GM12878 (cell line): ENCODE measurements around the gene HIF3A. TPM values are rescaled to one million over a fixed set of nuclear protein-coding genes. Genes with fewer than 3 reads are reported as not detected.

Experiments used
- ATAC-seq: fragments of 200-7000 bp; cut with Tn5 transposase; 3 replicates; pipeline ENCODE4 v1.9.1; 2020; ENCODE audit warnings: mild to moderate bottlenecking, moderate library complexity
- BruUV-seq: library from RNA; stranded (reverse); fragments of 400-500 nt; replicated peaks from 2 replicates; lab custom pipeline; 2021; lab: Mats Ljungman, UMichigan
- CTCF ChIA-PET: fragments of 300-600 bp; sonication (Branson Sonifier 250); formaldehyde crosslinking; extraction: SDS; loops from one replicate; lab custom pipeline; 2021; ENCODE audit warnings: inconsistent platforms; lab: Yijun Ruan, JAX
- POLR2A ChIA-PET: fragments of 350-600 bp; formaldehyde crosslinking; extraction: SDS; loops from one replicate; lab custom pipeline; 2021; ENCODE audit warnings: inconsistent platforms; lab: Charles Lee
- RAD21 ChIA-PET: fragments of 300-600 bp; sonication (Branson Sonifier 250); formaldehyde crosslinking; loops from one replicate; lab custom pipeline; 2023; ENCODE audit warnings: antibody characterized with exemption; ENCODE audit not compliant: unreplicated experiment; lab: Charles Lee
- SMC1A ChIA-PET: fragments of 300-600 bp; sonication (Branson Sonifier 250); formaldehyde crosslinking; loops from one replicate; lab custom pipeline; 2023; ENCODE audit not compliant: unreplicated experiment, uncharacterized antibody; lab: Charles Lee
- DNase-seq: peaks from one replicate; pipeline ENCODE4 v3.0.0-alpha.2; 2011; ENCODE audit warnings: low read depth, low spot score
- FAIRE-seq: peaks from 3 replicates; lab custom pipeline; 2011; peaks lifted over from hg19 to GRCh38; lab: Jason Lieb, UNC
- H2AFZ ChIP-seq: 2 replicates; pipeline ENCODE4 v1.6.0; 2011; ENCODE audit warnings: low read depth, low read length, control low read depth; ENCODE audit not compliant: control insufficient read depth
- H3K27ac ChIP-seq: 2 replicates; pipeline ENCODE4 v1.5.1; 2011; ENCODE audit warnings: control low read depth; ENCODE audit not compliant: control insufficient read depth, insufficient read depth
- H3K27me3 ChIP-seq, 2 experiments: replicated peaks in 1 of 2; 2 replicates each; pipeline versions ENCODE4 v1.6.0 to v1.6.1; 2011; ENCODE audit warnings: low read length in 1 of 2; ENCODE audit not compliant: control insufficient read depth in 2 of 2, insufficient read depth in 2 of 2
- H3K36me3 ChIP-seq, 2 experiments: 2 replicates each; pipeline ENCODE4 v1.5.1; 2011; ENCODE audit warnings: low read length in 1 of 2; ENCODE audit not compliant: control insufficient read depth in 2 of 2, insufficient read depth in 2 of 2
- H3K4me1 ChIP-seq: 2 replicates; pipeline ENCODE4 v1.6.1; 2011; ENCODE audit warnings: mild to moderate bottlenecking, low read length, moderate library complexity, mixed read lengths; ENCODE audit not compliant: control insufficient read depth, insufficient read depth
- H3K4me2 ChIP-seq: 2 replicates; pipeline ENCODE4 v1.6.0; 2011; ENCODE audit warnings: control low read depth; ENCODE audit not compliant: control insufficient read depth, insufficient read depth
- H3K4me3 ChIP-seq: fragments of 200-600 bp; sonication (generic); 2 replicates; pipeline ENCODE4 v1.5.1; 2016
- H3K79me2 ChIP-seq: 2 replicates; pipeline ENCODE4 v1.6.0; 2011; ENCODE audit warnings: low read length; ENCODE audit not compliant: control insufficient read depth, insufficient read depth
- H3K9ac ChIP-seq: 2 replicates; pipeline ENCODE4 v1.8.0; 2011; ENCODE audit warnings: low read length, control low read depth, mixed read lengths; ENCODE audit not compliant: control insufficient read depth, insufficient read depth
- H3K9me3 ChIP-seq: replicated peaks from 3 replicates; pipeline ENCODE4 v1.5.1; 2011; ENCODE audit warnings: mild to moderate bottlenecking, low read length; ENCODE audit not compliant: control insufficient read depth, insufficient read depth
- H4K20me1 ChIP-seq: 2 replicates; pipeline ENCODE4 v1.6.0; 2011; ENCODE audit not compliant: control insufficient read depth, insufficient read depth
- ATF7 ChIP-seq: fragments of 450-650 bp; IDR thresholded peaks from 2 replicates; pipeline ENCODE4 v1.6.1; 2016; ENCODE audit warnings: low read depth, mild to moderate bottlenecking
- ESRRA ChIP-seq: IDR thresholded peaks from 2 replicates; pipeline ENCODE4 v1.6.1; 2012; ENCODE audit warnings: mild to moderate bottlenecking, low read length, improper control_type of control experiment
- HDGF ChIP-seq: fragments of 450-650 bp; IDR thresholded peaks from 2 replicates; pipeline ENCODE4 v1.6.1; 2016; ENCODE audit warnings: antibody characterized with exemption
- MYC ChIP-seq: IDR thresholded peaks from 2 replicates; pipeline ENCODE4 v1.6.1; 2011; ENCODE audit warnings: mild to moderate bottlenecking, low read length, moderate library complexity, inconsistent platforms; ENCODE audit not compliant: insufficient read depth, insufficient replicate concordance, insufficient read length, severe bottlenecking
- NFYA ChIP-seq: IDR thresholded peaks from 2 replicates; pipeline ENCODE4 v1.6.1; 2011; ENCODE audit warnings: low read depth, mild to moderate bottlenecking, low read length, improper control_type of control experiment, borderline replicate concordance
- POLR2AphosphoS5 ChIP-seq: IDR thresholded peaks from 2 replicates; pipeline ENCODE4 v1.6.1; 2011; ENCODE audit warnings: mild to moderate bottlenecking, low read length, inconsistent platforms
- RBBP5 ChIP-seq: fragments of 200-600 bp; sonication (generic); conservative IDR thresholded peaks from 2 replicates; pipeline ENCODE4 v1.6.1; 2016
- RELA ChIP-seq: fragments of 450-650 bp; IDR thresholded peaks from 2 replicates; pipeline ENCODE4 v1.8.0; 2014; ENCODE audit warnings: borderline replicate concordance; ENCODE audit not compliant: partially characterized antibody
- SMAD1 ChIP-seq: fragments of 450-650 bp; IDR thresholded peaks from 2 replicates; pipeline ENCODE4 v1.6.1; 2018; ENCODE audit warnings: mild to moderate bottlenecking, low read depth; ENCODE audit not compliant: partially characterized antibody
- SUPT20H ChIP-seq: IDR thresholded peaks from 2 replicates; pipeline ENCODE4 v1.6.1; 2011; ENCODE audit warnings: low read depth, mild to moderate bottlenecking, low read length, moderate library complexity, borderline replicate concordance; ENCODE audit not compliant: control insufficient read depth
- ZBED1 ChIP-seq: IDR thresholded peaks from 2 replicates; pipeline ENCODE4 v1.6.1; 2016; ENCODE audit warnings: borderline replicate concordance
- ZNF207 ChIP-seq: fragments of 450-650 bp; IDR thresholded peaks from 2 replicates; pipeline ENCODE4 v1.6.1; 2014; ENCODE audit warnings: antibody characterized with exemption, mild to moderate bottlenecking, borderline replicate concordance
- ZZZ3 ChIP-seq: IDR thresholded peaks from 2 replicates; pipeline ENCODE4 v1.6.1; 2011; ENCODE audit warnings: low read depth; ENCODE audit not compliant: control insufficient read depth, insufficient read length
- WGBS: methylation state at CpG from one replicate; pipeline ENCODE4 v1.1.6; 2016; ENCODE audit warnings: low lambda C conversion rate; ENCODE audit not compliant: insufficient replicate concordance, insufficient coverage; ENCODE audit errors: missing lambda C conversion rate; 5-methylcytosine and 5-hydroxymethylcytosine counted together
- in situ Hi-C: fragments of 300-500 bp; cut with MboI; formaldehyde crosslinking; loops from 9 replicates; pipeline ENCODE4 v1.14.3; 2018; ENCODE audit warnings: mixed read lengths
- intact Hi-C: fragments of 100-400 bp; cut with micrococcal nuclease; formaldehyde crosslinking; loops from one replicate; pipeline ENCODE4 v1.14.2; 2022; ENCODE audit not compliant: unreplicated experiment
- polyA plus RNA-seq, 11 experiments: library from polyadenylated mRNA; depleted of rRNA in 4 of 11; unstranded in 6 of 11; stranded (reverse) in 5 of 11; fragments of >200 nt; fragmentation: Nextera tagmentation in 4 of 11; fragmentation: Illumina TruSeq in 1 of 11; extraction: Ambion mirVana in 4 of 11; extraction: Trizol in 1 of 11; gene quantifications; 1 replicate in 1 of 11; 2 replicates in 10 of 11; pipeline versions ENCODE4 v1.2.1 to v1.2.3, GENCODE V29; 2011 to 2016; ENCODE audit warnings: inconsistent platforms in 2 of 11, missing spikeins in 2 of 11, low read depth in 1 of 11
- total RNA-seq, 4 experiments: library from RNA; depleted of rRNA in 3 of 4; stranded (reverse); fragments of >200 nt in 3 of 4; fragmentation: Illumina TruSeq in 1 of 4; extraction: Trizol in 1 of 4; gene quantifications; 2 replicates each; pipeline versions ENCODE4 v1.2.1 to v1.2.3, GENCODE V29; 2013 to 2021
- TF ChIP-seq, protein P1 (sequence below): fragments of 450-650 bp; IDR thresholded peaks from 2 replicates; pipeline ENCODE4 v1.6.1; 2017; ENCODE audit warnings: mild to moderate bottlenecking, moderate library complexity
- TF ChIP-seq, protein P2 (sequence below): fragments of 450-650 bp; IDR thresholded peaks from 2 replicates; pipeline ENCODE4 v1.6.1; 2016; ENCODE audit warnings: mild to moderate bottlenecking
- TF ChIP-seq, protein P3 (sequence below): fragments of 450-650 bp; IDR thresholded peaks from 2 replicates; pipeline ENCODE4 v1.6.1; 2018; ENCODE audit warnings: borderline replicate concordance, mild to moderate bottlenecking; ENCODE audit not compliant: partially characterized antibody

HIF3A gene
- total and polyA plus RNA-seq, 10 of the 15 experiments (the other 5 are each of a cell fraction or from before 2014, with no cell fraction given): 0.03 to 0.20 (median 0.06) TPM; not detected in 5

DNA sequence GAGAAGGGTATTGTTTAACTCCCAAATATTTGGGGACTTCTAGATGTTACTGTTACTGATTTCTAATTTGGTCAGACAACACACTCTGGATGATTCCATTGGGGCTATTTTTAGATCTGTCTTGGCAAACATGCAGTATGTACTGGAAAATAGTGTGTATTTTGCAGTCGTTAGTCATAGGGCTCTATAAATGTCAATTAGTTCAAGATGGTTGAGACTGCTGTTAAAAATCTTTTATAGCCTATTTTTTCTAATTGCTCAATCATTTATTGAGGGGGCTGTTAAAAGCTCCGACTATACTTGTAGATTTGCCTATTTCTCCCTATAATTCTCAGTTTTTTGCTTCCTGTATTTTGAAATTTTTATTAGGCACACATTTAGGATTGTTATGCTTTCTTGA, 81.4 kb downstream of the HIF3A start:
- no TSS peak for BruUV-seq
- H2AFZ ChIP-seq: no peak overlapping the region
- ChIA-PET SMC1A (interaction anchor here (1.0 kb wide), 1 partner anchor 8 kb away, joined by 3 read pairs; no protein-coding TSS in a partner anchor), POLR2A (interaction anchor here (0.6 kb wide), 1 partner anchor 92 kb away, joined by 4 read pairs; no protein-coding TSS in a partner anchor), CTCF (interaction anchor here (1.0 to 1.8 kb wide), 2 partner anchors 10 to 165 kb away, joined by 3 to 5 read pairs; no protein-coding TSS in a partner anchor), RAD21 (no interaction called here)
- H3K9ac ChIP-seq: no peak overlapping the region
- no peaks in the 10 kb centered on the region for H4K20me1 ChIP-seq
- H3K4me1 ChIP-seq: no peaks in the 10 kb centered on the region
- H3K79me2 ChIP-seq: no peaks in the 10 kb centered on the region; the same call in 1 of the 2 replicates
- FAIRE-seq: no peak
- no peaks in the 10 kb centered on the region for H3K9me3 ChIP-seq
- no peak overlapping the region for H3K4me3 ChIP-seq
- in situ Hi-C loops (no loop called here), intact Hi-C loops (no loop called here)
- WGBS: 96% methylated on average over 2 of the region's 2 CpGs
- no peak for DNase-seq
- H3K27me3 ChIP-seq: no peaks in the 10 kb centered on the region
- peaks cover 25 to 27% of the 10 kb centered on the region in 2 experiments for H3K36me3 ChIP-seq
- no peak overlapping the region for H3K4me2 ChIP-seq
- no peak for ATAC-seq
- H3K27ac ChIP-seq: no peak overlapping the region
- no peak for TF ChIP-seq ZBED1
- no peak for TF ChIP-seq HDGF
- TF ChIP-seq ESRRA: no peak
- TF ChIP-seq, protein P1, sequence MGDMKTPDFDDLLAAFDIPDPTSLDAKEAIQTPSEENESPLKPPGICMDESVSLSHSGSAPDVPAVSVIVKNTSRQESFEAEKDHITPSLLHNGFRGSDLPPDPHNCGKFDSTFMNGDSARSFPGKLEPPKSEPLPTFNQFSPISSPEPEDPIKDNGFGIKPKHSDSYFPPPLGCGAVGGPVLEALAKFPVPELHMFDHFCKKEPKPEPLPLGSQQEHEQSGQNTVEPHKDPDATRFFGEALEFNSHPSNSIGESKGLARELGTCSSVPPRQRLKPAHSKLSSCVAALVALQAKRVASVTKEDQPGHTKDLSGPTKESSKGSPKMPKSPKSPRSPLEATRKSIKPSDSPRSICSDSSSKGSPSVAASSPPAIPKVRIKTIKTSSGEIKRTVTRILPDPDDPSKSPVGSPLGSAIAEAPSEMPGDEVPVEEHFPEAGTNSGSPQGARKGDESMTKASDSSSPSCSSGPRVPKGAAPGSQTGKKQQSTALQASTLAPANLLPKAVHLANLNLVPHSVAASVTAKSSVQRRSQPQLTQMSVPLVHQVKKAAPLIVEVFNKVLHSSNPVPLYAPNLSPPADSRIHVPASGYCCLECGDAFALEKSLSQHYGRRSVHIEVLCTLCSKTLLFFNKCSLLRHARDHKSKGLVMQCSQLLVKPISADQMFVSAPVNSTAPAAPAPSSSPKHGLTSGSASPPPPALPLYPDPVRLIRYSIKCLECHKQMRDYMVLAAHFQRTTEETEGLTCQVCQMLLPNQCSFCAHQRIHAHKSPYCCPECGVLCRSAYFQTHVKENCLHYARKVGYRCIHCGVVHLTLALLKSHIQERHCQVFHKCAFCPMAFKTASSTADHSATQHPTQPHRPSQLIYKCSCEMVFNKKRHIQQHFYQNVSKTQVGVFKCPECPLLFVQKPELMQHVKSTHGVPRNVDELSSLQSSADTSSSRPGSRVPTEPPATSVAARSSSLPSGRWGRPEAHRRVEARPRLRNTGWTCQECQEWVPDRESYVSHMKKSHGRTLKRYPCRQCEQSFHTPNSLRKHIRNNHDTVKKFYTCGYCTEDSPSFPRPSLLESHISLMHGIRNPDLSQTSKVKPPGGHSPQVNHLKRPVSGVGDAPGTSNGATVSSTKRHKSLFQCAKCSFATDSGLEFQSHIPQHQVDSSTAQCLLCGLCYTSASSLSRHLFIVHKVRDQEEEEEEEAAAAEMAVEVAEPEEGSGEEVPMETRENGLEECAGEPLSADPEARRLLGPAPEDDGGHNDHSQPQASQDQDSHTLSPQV: no peak
- TF ChIP-seq POLR2AphosphoS5: no peak
- no peak for TF ChIP-seq MYC
- TF ChIP-seq SMAD1: no peak
- TF ChIP-seq RBBP5: no peak
- TF ChIP-seq SUPT20H: no peak
- TF ChIP-seq, protein P2, sequence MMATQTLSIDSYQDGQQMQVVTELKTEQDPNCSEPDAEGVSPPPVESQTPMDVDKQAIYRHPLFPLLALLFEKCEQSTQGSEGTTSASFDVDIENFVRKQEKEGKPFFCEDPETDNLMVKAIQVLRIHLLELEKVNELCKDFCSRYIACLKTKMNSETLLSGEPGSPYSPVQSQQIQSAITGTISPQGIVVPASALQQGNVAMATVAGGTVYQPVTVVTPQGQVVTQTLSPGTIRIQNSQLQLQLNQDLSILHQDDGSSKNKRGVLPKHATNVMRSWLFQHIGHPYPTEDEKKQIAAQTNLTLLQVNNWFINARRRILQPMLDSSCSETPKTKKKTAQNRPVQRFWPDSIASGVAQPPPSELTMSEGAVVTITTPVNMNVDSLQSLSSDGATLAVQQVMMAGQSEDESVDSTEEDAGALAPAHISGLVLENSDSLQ: no peak
- TF ChIP-seq ZZZ3: no peak
- TF ChIP-seq RELA: no peak
- no peak for TF ChIP-seq NFYA
- TF ChIP-seq ZNF207: no peak
- no peak for TF ChIP-seq ATF7
- TF ChIP-seq, protein P3, sequence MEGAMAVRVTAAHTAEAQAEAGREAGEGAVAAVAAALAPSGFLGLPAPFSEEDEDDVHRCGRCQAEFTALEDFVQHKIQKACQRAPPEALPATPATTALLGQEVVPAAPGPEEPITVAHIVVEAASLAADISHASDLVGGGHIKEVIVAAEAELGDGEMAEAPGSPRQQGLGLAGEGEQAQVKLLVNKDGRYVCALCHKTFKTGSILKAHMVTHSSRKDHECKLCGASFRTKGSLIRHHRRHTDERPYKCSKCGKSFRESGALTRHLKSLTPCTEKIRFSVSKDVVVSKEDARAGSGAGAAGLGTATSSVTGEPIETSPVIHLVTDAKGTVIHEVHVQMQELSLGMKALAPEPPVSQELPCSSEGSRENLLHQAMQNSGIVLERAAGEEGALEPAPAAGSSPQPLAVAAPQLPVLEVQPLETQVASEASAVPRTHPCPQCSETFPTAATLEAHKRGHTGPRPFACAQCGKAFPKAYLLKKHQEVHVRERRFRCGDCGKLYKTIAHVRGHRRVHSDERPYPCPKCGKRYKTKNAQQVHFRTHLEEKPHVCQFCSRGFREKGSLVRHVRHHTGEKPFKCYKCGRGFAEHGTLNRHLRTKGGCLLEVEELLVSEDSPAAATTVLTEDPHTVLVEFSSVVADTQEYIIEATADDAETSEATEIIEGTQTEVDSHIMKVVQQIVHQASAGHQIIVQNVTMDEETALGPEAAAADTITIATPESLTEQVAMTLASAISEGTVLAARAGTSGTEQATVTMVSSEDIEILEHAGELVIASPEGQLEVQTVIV: no peak
